ENCODE measurements around the gene TCP11L1. TPM values are rescaled to one million over a fixed set of nuclear protein-coding genes. Genes with fewer than 3 reads are reported as not detected.

Gene TCP11L1, protein sequence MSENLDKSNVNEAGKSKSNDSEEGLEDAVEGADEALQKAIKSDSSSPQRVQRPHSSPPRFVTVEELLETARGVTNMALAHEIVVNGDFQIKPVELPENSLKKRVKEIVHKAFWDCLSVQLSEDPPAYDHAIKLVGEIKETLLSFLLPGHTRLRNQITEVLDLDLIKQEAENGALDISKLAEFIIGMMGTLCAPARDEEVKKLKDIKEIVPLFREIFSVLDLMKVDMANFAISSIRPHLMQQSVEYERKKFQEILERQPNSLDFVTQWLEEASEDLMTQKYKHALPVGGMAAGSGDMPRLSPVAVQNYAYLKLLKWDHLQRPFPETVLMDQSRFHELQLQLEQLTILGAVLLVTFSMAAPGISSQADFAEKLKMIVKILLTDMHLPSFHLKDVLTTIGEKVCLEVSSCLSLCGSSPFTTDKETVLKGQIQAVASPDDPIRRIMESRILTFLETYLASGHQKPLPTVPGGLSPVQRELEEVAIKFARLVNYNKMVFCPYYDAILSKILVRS
- total RNA-seq = 10.7 and 11.4 TPM in 2 replicates

GRCh38 chr11:33039274-33040032, at the start of gene TCP11L1:
Gene TCP11L1, plus strand, starts transcription at chr11:33039572. Its CDS starts 4,202 bp downstream, at chr11:33043774.

DNA sequence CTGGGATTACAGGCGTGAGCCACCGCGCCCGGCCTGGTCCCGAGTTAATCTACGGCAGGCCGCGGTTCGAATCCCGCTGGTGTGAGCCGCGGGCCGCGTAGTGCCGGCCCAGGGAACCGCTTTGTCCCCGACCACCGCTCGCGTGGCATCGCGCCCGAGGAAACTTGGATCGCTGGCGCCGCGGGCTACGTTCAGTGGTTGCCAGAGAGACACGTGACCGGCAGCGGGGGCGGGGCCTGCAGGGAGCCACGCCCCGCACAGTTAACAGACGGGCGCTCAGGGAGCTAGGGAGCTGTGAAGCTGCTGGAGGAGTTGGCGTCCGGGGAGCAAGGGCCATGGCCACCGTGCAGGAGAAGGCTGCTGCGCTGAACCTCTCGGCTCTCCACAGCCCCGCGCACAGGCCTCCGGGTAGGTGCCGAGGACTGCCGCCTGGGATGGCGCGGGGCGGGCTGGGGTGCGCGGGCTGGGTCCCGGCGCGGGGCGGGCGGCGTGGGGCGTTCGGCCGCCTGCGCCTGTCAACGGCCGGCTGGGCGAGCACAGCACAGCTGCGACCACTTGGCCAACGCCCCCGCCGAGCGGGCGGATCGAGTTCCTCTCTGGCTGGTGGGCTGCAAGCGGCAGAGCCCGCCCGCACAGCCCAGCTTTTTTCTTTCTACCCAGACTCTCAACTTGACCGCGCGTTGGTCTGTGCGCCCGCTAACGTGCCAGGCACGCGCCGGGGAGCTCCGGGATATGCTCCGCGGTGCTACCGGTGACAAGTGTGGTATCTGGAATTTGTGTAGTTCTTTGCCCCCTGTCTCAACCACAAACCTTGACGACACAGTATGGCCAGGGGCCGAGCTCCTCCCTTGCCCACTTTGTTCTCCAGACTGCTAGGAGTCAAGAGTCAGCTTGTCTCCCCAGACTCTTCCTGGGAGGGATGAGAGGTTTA, 23.5 kb upstream of the TCP11L1 start, which contains the start of gene DEPDC7:
Gene DEPDC7, plus strand, starts transcription at position 258 of the 931 bp plus-strand sequence. Its CDS starts 78 bp downstream, at position 336.

Other genes with a start within 250 kb of the TCP11L1 start
- under 0.01 TPM in 2 replicates for gene CCDC73, start 244.9 kb upstream of the TCP11L1 start, total RNA-seq
- gene PRRG4, start 209.6 kb upstream of the TCP11L1 start, total RNA-seq = 0.52 and 1.3 TPM in 2 replicates
- 9.2 and 18.3 TPM in 2 replicates for gene QSER1, start 146.8 kb upstream of the TCP11L1 start, total RNA-seq
- 0.09 and 0.11 TPM in 2 replicates for gene DEPDC7, start 23.7 kb upstream of the TCP11L1 start, total RNA-seq
- gene CSTF3, start 121.9 kb downstream of the TCP11L1 start, total RNA-seq = 14.4 and 22.7 TPM in 2 replicates
- gene HIPK3, start 217.8 kb downstream of the TCP11L1 start, total RNA-seq = 101 and 111 TPM in 2 replicates

All from dermis lymphatic vessel endothelial cell (primary cell).